GM20431 (cell line): ENCODE results near the gene LRMDA.

Experiments
- in situ Hi-C: fragments of 300-500 bp; cut with MseI, MboI; formaldehyde crosslinking; loops from one replicate; pipeline ENCODE4 v1.15.0; 2020; ENCODE audit warnings: low sequenced_read_pairs; ENCODE audit not compliant: unreplicated experiment

Gene LRMDA

GRCh38 chr10:75936841-75937240 lies 505.4 kb downstream of the LRMDA start:
- in situ Hi-C loops, result no loop called here

GRCh38 chr10:75937823-75938222 lies 506.4 kb downstream of the LRMDA start:
- in situ Hi-C loops, result no loop called here

- in situ Hi-C loops, result no loop called here
Observed at GRCh38 chr10:75938380-75939122, 507.1 kb downstream of the LRMDA start.

GRCh38 chr10:75939541-75939940 lies 508.1 kb downstream of the LRMDA start:
- in situ Hi-C loops, result no loop called here

- in situ Hi-C loops, result no loop called here
Observed at GRCh38 chr10:75940742-75941141, 509.3 kb downstream of the LRMDA start.

GRCh38 chr10:75941223-75941801 lies 509.9 kb downstream of the LRMDA start:
- in situ Hi-C loops, result no loop called here

- in situ Hi-C loops, result no loop called here
Observed at GRCh38 chr10:75944061-75944460, 512.6 kb downstream of the LRMDA start.

GRCh38 chr10:75948583-75948982 lies 517.2 kb downstream of the LRMDA start:
- in situ Hi-C loops, result no loop called here

GRCh38 chr10:75950307-75950706 lies 518.9 kb downstream of the LRMDA start:
- in situ Hi-C loops, result no loop called here

GRCh38 chr10:75950997-75951589 lies 519.7 kb downstream of the LRMDA start:
- in situ Hi-C loops, result no loop called here

GRCh38 chr10:75951627-75952026 lies 520.2 kb downstream of the LRMDA start:
- in situ Hi-C loops, result no loop called here

GRCh38 chr10:75952093-75952492 lies 520.7 kb downstream of the LRMDA start:
- in situ Hi-C loops, result no loop called here

GRCh38 chr10:75954486-75954885 lies 523.1 kb downstream of the LRMDA start:
- in situ Hi-C loops, result no loop called here

GRCh38 chr10:75955973-75956502 lies 524.6 kb downstream of the LRMDA start:
- in situ Hi-C loops, result no loop called here

GRCh38 chr10:75956624-75957023 lies 525.2 kb downstream of the LRMDA start:
- in situ Hi-C loops, result no loop called here

GRCh38 chr10:75957314-75958120 lies 526.1 kb downstream of the LRMDA start:
- in situ Hi-C loops, result no loop called here

GRCh38 chr10:75959209-75959608 lies 527.8 kb downstream of the LRMDA start:
- in situ Hi-C loops, result no loop called here

GRCh38 chr10:75959912-75960311 lies 528.5 kb downstream of the LRMDA start:
- in situ Hi-C loops, result no loop called here

GRCh38 chr10:75962395-75963061 lies 531.1 kb downstream of the LRMDA start:
- in situ Hi-C loops, result no loop called here

- in situ Hi-C loops, result no loop called here
Observed at GRCh38 chr10:75967491-75967890, 536.1 kb downstream of the LRMDA start.
